Heart right ventricle (tissue), 16 donors: ENCODE data around the gene CTSZ. TPM values are rescaled to one million over a fixed set of nuclear protein-coding genes. Genes with fewer than 3 reads are reported as not detected.

ENCODE experiments used
- ATAC-seq, 8 donors: fragments of 200-7000 bp; cut with Tn5 transposase; one replicate each; pipeline ENCODE4 v1.9.1; 2020; ENCODE audit warnings: mild to moderate bottlenecking in 8 of 8, moderate library complexity in 8 of 8, moderate number of reproducible peaks in 1 of 8
- DNase-seq, 2 donors: peaks; one replicate each; pipeline ENCODE4 v3.0.0-alpha.2; 2020
- H3K27ac ChIP-seq, 10 donors: fragments of 200-600 bp; sonication (generic) in 2 of 10; one replicate each; pipeline versions ENCODE4 v1.5.0 to v1.8.0; 2020 to 2022; ENCODE audit warnings: mild to moderate bottlenecking in 3 of 10
- H3K27me3 ChIP-seq, 7 donors: fragments of 200-600 bp; one replicate each; pipeline ENCODE4 v1.8.0; 2021 to 2022; ENCODE audit warnings: mild to moderate bottlenecking in 2 of 7
- H3K36me3 ChIP-seq, 9 donors: fragments of 200-600 bp; sonication (generic) in 1 of 9; one replicate each; pipeline versions ENCODE4 v1.5.0 to v1.8.0; 2020 to 2022; ENCODE audit warnings: mild to moderate bottlenecking in 2 of 9
- H3K4me1 ChIP-seq, 9 donors: fragments of 200-600 bp; sonication (generic) in 1 of 9; one replicate each; pipeline versions ENCODE4 v1.5.0 to v1.8.0; 2020 to 2022; ENCODE audit warnings: mild to moderate bottlenecking in 4 of 9
- H3K4me3 ChIP-seq, 10 donors: fragments of 200-600 bp; sonication (generic) in 2 of 10; one replicate each; pipeline versions ENCODE4 v1.5.0 to v1.8.0; 2020 to 2022; ENCODE audit warnings: mild to moderate bottlenecking in 7 of 10, moderate library complexity in 2 of 10
- H3K9me3 ChIP-seq, 11 donors: fragments of 200-600 bp in 10 of 11; sonication (generic) in 2 of 11; one replicate each; pipeline versions ENCODE4 v1.5.0 to v1.8.0; 2013 to 2022; ENCODE audit warnings: mild to moderate bottlenecking in 2 of 11, control low read depth in 1 of 11, moderate library complexity in 1 of 11
- WGBS, 2 donors: extraction: QIAGEN DNeasy Blood & Tissue Kit; methylation state at CpG; one replicate each; pipeline ENCODE4 v1.1.7; 2013; ENCODE audit warnings: inconsistent platforms in 1 of 2; 5-methylcytosine and 5-hydroxymethylcytosine counted together
- intact Hi-C, 10 donors: fragments of 100-400 bp; cut with DNase I; formaldehyde crosslinking; loops; one replicate each; pipeline versions ENCODE4 v1.11.1 to v1.14.2; 2022
- polyA plus RNA-seq, 2 donors: library from polyadenylated mRNA; stranded (reverse); fragments of 200-250 nt; gene quantifications; one replicate each; pipeline ENCODE4 v1.2.3, GENCODE V29; 2013
- total RNA-seq, 10 donors: library from RNA; stranded (reverse); fragmentation: NEBNext Ultra II Directional in 3 of 10; extraction: Animal tissue kit (Norgen Biotek cat#: 25700) in 3 of 10; gene quantifications; one replicate each; pipeline versions ENCODE4 v1.2.1 to v1.2.4, GENCODE V29; 2021 to 2023
- TF ChIP-seq, protein P1 (sequence below), 9 donors: fragments of 200-600 bp; sonication (generic) in 2 of 9; IDR thresholded peaks; one replicate each; pipeline versions ENCODE4 v1.5.0 to v1.8.0; 2021 to 2022; ENCODE audit warnings: antibody characterized with exemption in 9 of 9, mild to moderate bottlenecking in 5 of 9, moderate library complexity in 1 of 9
- donor health status: Arrhythmogenic right ventricular cardiomyopathy.
- donor health status: ischemic (EF 13 %, LVEDD 7.1; RV severe dilation, severe dysfunction).
- donor health status: healthy with polysubstance abuse.
- donor health status: DM: no; HTN: yes; CAD: no.
- donor health status: DM: no; HTN: no; CAD: no.
- donor health status: ischemic (EF 25% LVEDD 6.9; RV normal size, moderate dysfunction).
- donor health status: ischemic (EF 25% LVEDD 5.7; RV mildly dilated, moderate dysfunction).
- donor health status: healthy.
- donor health status: DM: yes; HTN: yes; CAD: no.
- donor health status: Ischemic cardiomyopathy.
- donor health status: ischemic (EF 35%, LVEDD 5.7; RV mildly dilated, moderate dysfunction).
- donor health status: nonischemic (EF 11% LVEDD 7.7; RV severe dilation, severe dysfunction).
- donor health status: DM: yes; HTN: yes; CAD: no.
- donor health status: PGD.
- donor health status: ischemic (EF 29% LVEDD 5.4; RV normal size, mild dysfunction).
- donor health status: nonischemic (EF 23%, LVEDD 6.1; RV moderate dilation, normal function).

CTSZ gene
- total and polyA plus RNA-seq, 12 donors, result 83.9 to 278 (median 124) TPM

DNA sequence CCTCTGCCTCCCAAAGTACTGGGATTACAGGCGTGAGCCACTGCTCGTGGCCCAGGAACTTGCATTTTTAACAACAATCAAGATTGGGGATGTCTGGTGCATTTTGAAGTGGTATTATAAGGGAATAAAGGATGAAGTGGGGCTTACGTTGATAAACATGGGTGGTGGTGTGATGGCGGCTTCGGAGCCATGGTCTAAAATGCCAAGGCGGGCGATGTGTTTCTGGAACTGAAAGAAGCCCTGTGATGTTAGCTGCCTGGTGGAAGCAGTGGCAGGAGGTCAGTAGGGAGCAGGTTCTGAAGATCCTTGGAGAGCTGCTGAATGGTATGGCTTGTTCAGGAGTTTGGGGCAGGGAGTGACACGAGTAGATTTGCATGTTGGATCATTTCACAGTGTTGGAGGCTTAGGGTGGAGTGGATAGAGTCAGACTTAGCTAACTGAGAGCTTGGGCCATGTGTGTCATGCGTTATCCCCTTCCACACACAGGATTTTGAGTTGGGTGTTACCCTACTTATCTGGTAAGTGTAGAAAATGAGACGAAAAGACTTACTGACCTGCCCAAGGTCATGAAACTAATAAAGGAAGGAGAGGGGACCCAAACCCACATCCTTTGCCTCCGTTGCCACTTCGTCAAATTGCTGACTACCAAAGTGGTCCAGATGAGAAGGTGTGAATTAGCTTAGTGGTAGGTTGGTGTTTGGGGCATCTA is 24.5 kb downstream of the CTSZ start:
- TF ChIP-seq, protein P1, sequence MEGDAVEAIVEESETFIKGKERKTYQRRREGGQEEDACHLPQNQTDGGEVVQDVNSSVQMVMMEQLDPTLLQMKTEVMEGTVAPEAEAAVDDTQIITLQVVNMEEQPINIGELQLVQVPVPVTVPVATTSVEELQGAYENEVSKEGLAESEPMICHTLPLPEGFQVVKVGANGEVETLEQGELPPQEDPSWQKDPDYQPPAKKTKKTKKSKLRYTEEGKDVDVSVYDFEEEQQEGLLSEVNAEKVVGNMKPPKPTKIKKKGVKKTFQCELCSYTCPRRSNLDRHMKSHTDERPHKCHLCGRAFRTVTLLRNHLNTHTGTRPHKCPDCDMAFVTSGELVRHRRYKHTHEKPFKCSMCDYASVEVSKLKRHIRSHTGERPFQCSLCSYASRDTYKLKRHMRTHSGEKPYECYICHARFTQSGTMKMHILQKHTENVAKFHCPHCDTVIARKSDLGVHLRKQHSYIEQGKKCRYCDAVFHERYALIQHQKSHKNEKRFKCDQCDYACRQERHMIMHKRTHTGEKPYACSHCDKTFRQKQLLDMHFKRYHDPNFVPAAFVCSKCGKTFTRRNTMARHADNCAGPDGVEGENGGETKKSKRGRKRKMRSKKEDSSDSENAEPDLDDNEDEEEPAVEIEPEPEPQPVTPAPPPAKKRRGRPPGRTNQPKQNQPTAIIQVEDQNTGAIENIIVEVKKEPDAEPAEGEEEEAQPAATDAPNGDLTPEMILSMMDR (IDR thresholded peaks at IDR 0.05), result no peak
- intact Hi-C loops, result loop anchor here in 7 of 10 donors (2.0 to 10.0 kb wide), 9 partner anchors 50 to 1268 kb away; partner anchors contain the start of genes ATP5F1E (in 3 of the 7) and PMEPA1 (in 1 of the 7)
- peaks cover 0 to 19% (median 14%) of the 10 kb centered on the region in 9 donors for H3K36me3 ChIP-seq
- 84 to 87% methylated on average over 12 of the region's 12 CpGs for WGBS, 2 donors
- no peak for DNase-seq
- H3K4me1 ChIP-seq, result peaks cover 0 to 45% (median 35%) of the 10 kb centered on the region in 9 donors
- H3K9me3 ChIP-seq, result no peaks in the 10 kb centered on the region
- H3K4me3 ChIP-seq, result peak overlapping the region in 9 of 10 donors; percentile 47 to 82 (median 73)
- H3K27ac ChIP-seq, result peak overlapping the region in 3 of 10 donors; percentile 21 to 90 (median 31)
- ATAC-seq, result no peak
- no peaks in the 10 kb centered on the region for H3K27me3 ChIP-seq

DNA sequence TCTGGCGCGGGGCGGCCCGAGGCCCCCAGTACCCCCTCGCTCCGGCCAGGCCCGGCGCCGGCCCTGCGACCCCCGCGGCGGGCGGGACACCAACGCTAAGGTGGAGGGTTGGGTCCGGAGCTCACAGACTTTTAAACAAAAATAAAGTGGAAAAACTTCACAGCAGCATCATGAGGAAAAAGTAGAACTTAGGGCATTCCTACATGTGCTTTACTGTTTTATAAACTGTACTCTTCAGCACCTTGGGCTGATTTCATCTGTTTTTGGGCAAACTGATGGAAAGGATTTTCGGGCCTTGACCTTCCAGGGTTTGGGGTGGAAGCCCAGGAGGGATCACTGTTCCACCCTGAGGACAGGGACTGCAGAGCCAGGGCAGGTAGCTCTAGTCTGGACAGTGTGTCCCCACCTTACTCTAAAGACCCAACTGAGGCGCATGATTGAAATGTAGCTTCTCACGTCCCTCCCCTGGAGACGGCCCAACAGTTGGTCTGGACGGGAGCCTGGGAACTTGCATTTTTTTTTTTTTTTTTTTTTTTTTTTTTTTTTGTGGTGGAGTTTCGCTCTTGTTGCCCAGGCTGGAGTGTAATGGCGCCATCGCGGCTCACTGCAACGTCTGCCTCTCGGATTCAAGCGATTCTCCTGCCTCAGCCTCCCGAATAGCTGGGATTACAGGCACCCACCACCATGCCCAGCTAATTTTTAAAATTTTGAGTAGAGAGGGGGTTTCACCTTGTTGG is 25.3 kb downstream of the CTSZ start:
- 20% methylated on average over 29 of the region's 29 CpGs for WGBS, 2 donors
- Histone ChIP-seq H3K36me3 (peaks cover 0 to 12% (median 7%) of the 10 kb centered on the region in 9 donors), H3K27me3 (no peaks in the 10 kb centered on the region), H3K9me3 (no peaks in the 10 kb centered on the region), H3K4me3 (peak overlapping the region; percentile 47 to 82 (median 68)), H3K27ac (peak overlapping the region; percentile 63 to 91 (median 87)), H3K4me1 (peaks cover 0 to 45% (median 35%) of the 10 kb centered on the region in 9 donors)
- intact Hi-C loops, result loop anchor here in 8 of 10 donors (1.0 to 10.0 kb wide), 11 partner anchors 50 to 1267 kb away; partner anchors contain the start of genes ATP5F1E (in 3 of the 8) and PMEPA1 (in 1 of the 8)
- ATAC-seq (peak in 2 of 8 donors; percentile 15 to 27), DNase-seq (no peak)
- TF ChIP-seq, protein P1 (IDR thresholded peaks at IDR 0.05), result no peak

DNA sequence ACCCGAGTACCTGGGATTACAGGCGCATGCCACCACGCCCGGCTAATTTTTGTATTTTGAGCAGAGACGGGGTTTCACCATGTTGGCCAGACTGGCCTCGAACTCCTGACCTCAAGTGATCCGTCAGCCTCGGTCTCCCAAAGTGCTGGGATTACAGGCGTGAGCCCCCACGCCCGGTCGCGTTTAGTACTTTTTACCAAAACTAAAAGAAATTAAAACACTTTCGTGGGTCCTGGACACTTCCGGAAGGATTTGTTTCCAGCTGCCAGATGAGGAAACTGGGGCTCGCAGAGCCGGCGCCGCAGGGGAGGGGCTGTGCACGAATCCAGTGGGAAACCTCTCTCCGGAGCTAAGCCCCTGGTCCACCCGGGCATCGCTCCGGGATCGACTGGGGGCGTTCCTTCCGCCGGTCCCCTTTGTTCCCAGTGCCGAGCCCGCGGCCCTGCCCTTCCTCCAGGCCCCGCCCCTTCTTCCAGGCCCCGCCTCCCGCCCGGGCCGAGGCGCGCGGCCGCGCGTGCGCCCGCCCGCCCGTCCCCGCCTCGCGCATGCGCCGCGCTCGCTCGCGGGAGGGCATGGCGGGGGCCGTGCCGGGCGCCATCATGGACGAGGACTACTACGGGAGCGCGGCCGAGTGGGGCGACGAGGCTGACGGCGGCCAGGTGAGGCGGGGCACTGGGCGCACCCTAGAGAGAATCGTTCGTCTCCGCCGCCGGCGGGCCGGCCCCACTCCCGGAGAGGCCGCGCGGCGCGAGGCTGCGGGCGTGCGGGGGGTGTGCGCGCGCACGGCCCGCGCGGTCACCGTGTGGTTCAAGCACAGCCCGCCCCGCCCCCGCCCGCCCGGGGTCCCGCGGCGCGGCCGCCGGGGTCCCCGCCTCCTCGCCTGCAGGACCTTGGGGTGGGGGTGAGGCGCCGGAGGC is 26.1 kb downstream of the CTSZ start, which contains the start of gene NELFCD:
TSS of gene NELFCD (plus strand) at position 546 of the 917 bp plus-strand sequence. CDS start at position 600, 54 bp downstream.
- DNase-seq (peak; percentile 86 to 92), ATAC-seq (peak; percentile 92 to 97 (median 94))
- no peaks in the 10 kb centered on the region for H3K27me3 ChIP-seq
- peaks cover 0 to 8% (median 4%) of the 10 kb centered on the region in 11 donors for H3K9me3 ChIP-seq
- H3K4me1 ChIP-seq, result peaks cover 0 to 45% (median 35%) of the 10 kb centered on the region in 9 donors
- WGBS, 2 donors, result 8 to 13% methylated on average over 79 to 103 of the region's 109 CpGs
- peak within 1 kb of the TSS; percentile 63 to 91 (median 87) for H3K27ac ChIP-seq
- intact Hi-C loops, result loop anchor here in 8 of 10 donors (1.0 to 10.0 kb wide), 10 partner anchors 50 to 1266 kb away; partner anchors contain the start of genes ATP5F1E (in 2 of the 8) and PMEPA1 (in 1 of the 8)
- H3K36me3 ChIP-seq, result peaks cover 0 to 3% (median 0%) of the 10 kb centered on the region in 9 donors
- peak within 1 kb of the TSS; percentile 47 to 82 (median 68) for H3K4me3 ChIP-seq
- TF ChIP-seq, protein P1 (IDR thresholded peaks at IDR 0.05), result no peak
